WTC11 (cell line): ENCODE data around the gene ZNF436.

ENCODE experiments used
- ESRRA ChIP-seq: sonication (generic); formaldehyde crosslinking; IDR thresholded peaks from 2 replicates; pipeline ENCODE4 v1.8.1; 2022; ENCODE audit warnings: mild to moderate bottlenecking, missing genetic modification reagents, borderline replicate concordance
- GABPB1 ChIP-seq: sonication (generic); formaldehyde crosslinking; IDR thresholded peaks from 2 replicates; pipeline ENCODE4 v1.8.1; 2023; ENCODE audit warnings: mild to moderate bottlenecking, missing genetic modification reagents
- NFYB ChIP-seq: sonication (generic); formaldehyde crosslinking; conservative IDR thresholded peaks from 2 replicates; pipeline ENCODE4 v1.8.0; 2022; ENCODE audit warnings: low read depth, missing genetic modification reagents
- SMAD3 ChIP-seq: sonication (generic); formaldehyde crosslinking; IDR thresholded peaks from 2 replicates; pipeline ENCODE4 v1.8.0; 2022; ENCODE audit warnings: missing genetic modification reagents, mild to moderate bottlenecking, borderline replicate concordance
- TF ChIP-seq, protein P1 (sequence below): fragments of 200-600 bp; IDR thresholded peaks from 2 replicates; pipeline ENCODE4 v1.8.0; 2022; ENCODE audit warnings: antibody characterized with exemption
- TF ChIP-seq, protein P2 (sequence below): sonication (generic); formaldehyde crosslinking; IDR thresholded peaks from 2 replicates; pipeline ENCODE4 v1.8.1; 2023; ENCODE audit warnings: mild to moderate bottlenecking, moderate library complexity, missing genetic modification reagents
- TF ChIP-seq, protein P3 (sequence below): sonication (generic); formaldehyde crosslinking; IDR thresholded peaks from 2 replicates; pipeline ENCODE4 v1.8.1; 2023; ENCODE audit warnings: mild to moderate bottlenecking, missing genetic modification reagents
- TF ChIP-seq, protein P4 (sequence below): sonication (generic); formaldehyde crosslinking; conservative IDR thresholded peaks from 2 replicates; pipeline ENCODE4 v1.8.1; 2022; ENCODE audit warnings: mild to moderate bottlenecking, missing genetic modification reagents
- TF ChIP-seq, protein P5 (sequence below): sonication (generic); formaldehyde crosslinking; IDR thresholded peaks from 2 replicates; pipeline ENCODE4 v1.8.0; 2023; ENCODE audit warnings: mild to moderate bottlenecking, missing genetic modification reagents
- TF ChIP-seq, protein P6 (sequence below): sonication (generic); formaldehyde crosslinking; IDR thresholded peaks from 2 replicates; pipeline ENCODE4 v1.8.0; 2022; ENCODE audit warnings: mild to moderate bottlenecking, missing genetic modification reagents
- TF ChIP-seq, protein P7 (sequence below): sonication (generic); formaldehyde crosslinking; IDR thresholded peaks from 2 replicates; pipeline ENCODE4 v1.8.1; 2023; ENCODE audit warnings: mild to moderate bottlenecking, missing genetic modification reagents, borderline replicate concordance

DNA sequence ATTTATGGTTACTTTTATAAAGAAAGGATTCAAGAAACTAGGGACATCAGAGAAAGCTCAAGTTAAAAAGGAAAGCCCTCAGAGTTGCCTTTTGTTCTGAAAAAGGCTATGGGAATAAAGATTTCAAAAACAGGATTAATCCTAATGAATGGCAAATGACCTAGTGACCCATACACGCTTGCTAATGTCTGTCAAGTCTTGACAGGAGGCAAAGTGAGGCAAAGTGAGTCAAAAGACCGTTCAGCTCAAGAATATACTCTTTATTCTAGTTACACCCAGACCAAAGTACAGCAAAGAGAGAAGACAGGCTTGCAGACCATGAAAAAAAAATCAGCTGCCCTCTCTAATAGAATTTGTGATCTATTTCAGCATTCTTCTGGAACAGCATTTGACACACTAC lies 3.5 kb downstream of the ZNF436 start:
- TF ChIP-seq, protein P1, sequence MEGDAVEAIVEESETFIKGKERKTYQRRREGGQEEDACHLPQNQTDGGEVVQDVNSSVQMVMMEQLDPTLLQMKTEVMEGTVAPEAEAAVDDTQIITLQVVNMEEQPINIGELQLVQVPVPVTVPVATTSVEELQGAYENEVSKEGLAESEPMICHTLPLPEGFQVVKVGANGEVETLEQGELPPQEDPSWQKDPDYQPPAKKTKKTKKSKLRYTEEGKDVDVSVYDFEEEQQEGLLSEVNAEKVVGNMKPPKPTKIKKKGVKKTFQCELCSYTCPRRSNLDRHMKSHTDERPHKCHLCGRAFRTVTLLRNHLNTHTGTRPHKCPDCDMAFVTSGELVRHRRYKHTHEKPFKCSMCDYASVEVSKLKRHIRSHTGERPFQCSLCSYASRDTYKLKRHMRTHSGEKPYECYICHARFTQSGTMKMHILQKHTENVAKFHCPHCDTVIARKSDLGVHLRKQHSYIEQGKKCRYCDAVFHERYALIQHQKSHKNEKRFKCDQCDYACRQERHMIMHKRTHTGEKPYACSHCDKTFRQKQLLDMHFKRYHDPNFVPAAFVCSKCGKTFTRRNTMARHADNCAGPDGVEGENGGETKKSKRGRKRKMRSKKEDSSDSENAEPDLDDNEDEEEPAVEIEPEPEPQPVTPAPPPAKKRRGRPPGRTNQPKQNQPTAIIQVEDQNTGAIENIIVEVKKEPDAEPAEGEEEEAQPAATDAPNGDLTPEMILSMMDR, result no peak
- TF ChIP-seq SMAD3 (CRISPR knock-in tag), result no peak
- TF ChIP-seq NFYB, result no peak
- TF ChIP-seq, protein P2, sequence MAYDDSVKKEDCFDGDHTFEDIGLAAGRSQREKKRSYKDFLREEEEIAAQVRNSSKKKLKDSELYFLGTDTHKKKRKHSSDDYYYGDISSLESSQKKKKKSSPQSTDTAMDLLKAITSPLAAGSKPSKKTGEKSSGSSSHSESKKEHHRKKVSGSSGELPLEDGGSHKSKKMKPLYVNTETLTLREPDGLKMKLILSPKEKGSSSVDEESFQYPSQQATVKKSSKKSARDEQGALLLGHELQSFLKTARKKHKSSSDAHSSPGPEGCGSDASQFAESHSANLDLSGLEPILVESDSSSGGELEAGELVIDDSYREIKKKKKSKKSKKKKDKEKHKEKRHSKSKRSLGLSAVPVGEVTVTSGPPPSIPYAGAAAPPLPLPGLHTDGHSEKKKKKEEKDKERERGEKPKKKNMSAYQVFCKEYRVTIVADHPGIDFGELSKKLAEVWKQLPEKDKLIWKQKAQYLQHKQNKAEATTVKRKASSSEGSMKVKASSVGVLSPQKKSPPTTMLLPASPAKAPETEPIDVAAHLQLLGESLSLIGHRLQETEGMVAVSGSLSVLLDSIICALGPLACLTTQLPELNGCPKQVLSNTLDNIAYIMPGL (CRISPR knock-in tag), result no peak
- no peak for TF ChIP-seq ESRRA (CRISPR knock-in tag)
- TF ChIP-seq, protein P3, sequence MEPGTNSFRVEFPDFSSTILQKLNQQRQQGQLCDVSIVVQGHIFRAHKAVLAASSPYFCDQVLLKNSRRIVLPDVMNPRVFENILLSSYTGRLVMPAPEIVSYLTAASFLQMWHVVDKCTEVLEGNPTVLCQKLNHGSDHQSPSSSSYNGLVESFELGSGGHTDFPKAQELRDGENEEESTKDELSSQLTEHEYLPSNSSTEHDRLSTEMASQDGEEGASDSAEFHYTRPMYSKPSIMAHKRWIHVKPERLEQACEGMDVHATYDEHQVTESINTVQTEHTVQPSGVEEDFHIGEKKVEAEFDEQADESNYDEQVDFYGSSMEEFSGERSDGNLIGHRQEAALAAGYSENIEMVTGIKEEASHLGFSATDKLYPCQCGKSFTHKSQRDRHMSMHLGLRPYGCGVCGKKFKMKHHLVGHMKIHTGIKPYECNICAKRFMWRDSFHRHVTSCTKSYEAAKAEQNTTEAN (CRISPR knock-in tag), result no peak
- TF ChIP-seq, protein P4, sequence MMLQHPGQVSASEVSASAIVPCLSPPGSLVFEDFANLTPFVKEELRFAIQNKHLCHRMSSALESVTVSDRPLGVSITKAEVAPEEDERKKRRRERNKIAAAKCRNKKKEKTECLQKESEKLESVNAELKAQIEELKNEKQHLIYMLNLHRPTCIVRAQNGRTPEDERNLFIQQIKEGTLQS (CRISPR knock-in tag), result no peak
- TF ChIP-seq, protein P5, sequence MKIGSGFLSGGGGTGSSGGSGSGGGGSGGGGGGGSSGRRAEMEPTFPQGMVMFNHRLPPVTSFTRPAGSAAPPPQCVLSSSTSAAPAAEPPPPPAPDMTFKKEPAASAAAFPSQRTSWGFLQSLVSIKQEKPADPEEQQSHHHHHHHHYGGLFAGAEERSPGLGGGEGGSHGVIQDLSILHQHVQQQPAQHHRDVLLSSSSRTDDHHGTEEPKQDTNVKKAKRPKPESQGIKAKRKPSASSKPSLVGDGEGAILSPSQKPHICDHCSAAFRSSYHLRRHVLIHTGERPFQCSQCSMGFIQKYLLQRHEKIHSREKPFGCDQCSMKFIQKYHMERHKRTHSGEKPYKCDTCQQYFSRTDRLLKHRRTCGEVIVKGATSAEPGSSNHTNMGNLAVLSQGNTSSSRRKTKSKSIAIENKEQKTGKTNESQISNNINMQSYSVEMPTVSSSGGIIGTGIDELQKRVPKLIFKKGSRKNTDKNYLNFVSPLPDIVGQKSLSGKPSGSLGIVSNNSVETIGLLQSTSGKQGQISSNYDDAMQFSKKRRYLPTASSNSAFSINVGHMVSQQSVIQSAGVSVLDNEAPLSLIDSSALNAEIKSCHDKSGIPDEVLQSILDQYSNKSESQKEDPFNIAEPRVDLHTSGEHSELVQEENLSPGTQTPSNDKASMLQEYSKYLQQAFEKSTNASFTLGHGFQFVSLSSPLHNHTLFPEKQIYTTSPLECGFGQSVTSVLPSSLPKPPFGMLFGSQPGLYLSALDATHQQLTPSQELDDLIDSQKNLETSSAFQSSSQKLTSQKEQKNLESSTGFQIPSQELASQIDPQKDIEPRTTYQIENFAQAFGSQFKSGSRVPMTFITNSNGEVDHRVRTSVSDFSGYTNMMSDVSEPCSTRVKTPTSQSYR (CRISPR knock-in tag), result no peak
- TF ChIP-seq, protein P6, sequence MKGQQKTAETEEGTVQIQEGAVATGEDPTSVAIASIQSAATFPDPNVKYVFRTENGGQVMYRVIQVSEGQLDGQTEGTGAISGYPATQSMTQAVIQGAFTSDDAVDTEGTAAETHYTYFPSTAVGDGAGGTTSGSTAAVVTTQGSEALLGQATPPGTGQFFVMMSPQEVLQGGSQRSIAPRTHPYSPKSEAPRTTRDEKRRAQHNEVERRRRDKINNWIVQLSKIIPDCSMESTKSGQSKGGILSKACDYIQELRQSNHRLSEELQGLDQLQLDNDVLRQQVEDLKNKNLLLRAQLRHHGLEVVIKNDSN (CRISPR knock-in tag), result no peak
- TF ChIP-seq, protein P7, sequence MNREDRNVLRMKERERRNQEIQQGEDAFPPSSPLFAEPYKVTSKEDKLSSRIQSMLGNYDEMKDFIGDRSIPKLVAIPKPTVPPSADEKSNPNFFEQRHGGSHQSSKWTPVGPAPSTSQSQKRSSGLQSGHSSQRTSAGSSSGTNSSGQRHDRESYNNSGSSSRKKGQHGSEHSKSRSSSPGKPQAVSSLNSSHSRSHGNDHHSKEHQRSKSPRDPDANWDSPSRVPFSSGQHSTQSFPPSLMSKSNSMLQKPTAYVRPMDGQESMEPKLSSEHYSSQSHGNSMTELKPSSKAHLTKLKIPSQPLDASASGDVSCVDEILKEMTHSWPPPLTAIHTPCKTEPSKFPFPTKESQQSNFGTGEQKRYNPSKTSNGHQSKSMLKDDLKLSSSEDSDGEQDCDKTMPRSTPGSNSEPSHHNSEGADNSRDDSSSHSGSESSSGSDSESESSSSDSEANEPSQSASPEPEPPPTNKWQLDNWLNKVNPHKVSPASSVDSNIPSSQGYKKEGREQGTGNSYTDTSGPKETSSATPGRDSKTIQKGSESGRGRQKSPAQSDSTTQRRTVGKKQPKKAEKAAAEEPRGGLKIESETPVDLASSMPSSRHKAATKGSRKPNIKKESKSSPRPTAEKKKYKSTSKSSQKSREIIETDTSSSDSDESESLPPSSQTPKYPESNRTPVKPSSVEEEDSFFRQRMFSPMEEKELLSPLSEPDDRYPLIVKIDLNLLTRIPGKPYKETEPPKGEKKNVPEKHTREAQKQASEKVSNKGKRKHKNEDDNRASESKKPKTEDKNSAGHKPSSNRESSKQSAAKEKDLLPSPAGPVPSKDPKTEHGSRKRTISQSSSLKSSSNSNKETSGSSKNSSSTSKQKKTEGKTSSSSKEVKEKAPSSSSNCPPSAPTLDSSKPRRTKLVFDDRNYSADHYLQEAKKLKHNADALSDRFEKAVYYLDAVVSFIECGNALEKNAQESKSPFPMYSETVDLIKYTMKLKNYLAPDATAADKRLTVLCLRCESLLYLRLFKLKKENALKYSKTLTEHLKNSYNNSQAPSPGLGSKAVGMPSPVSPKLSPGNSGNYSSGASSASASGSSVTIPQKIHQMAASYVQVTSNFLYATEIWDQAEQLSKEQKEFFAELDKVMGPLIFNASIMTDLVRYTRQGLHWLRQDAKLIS, result no peak
- no peak for TF ChIP-seq GABPB1 (CRISPR knock-in tag)
